Right renal pelvis (tissue), 4 donors: ENCODE results near the gene FAM53B. TPM values are rescaled to one million over a fixed set of nuclear protein-coding genes. Genes with fewer than 3 reads are reported as not detected.
"Not testable (repeated sequence)": the region's sequence is repeated elsewhere in the genome, so short reads cannot be mapped to it uniquely, and the experiment has no call there.

Experiments
- DNase-seq, 4 donors: peaks; one replicate each; pipeline ENCODE4 v3.0.0-alpha.2; 2013; ENCODE audit warnings: low read depth in 4 of 4, low spot score in 3 of 4, missing footprints in 1 of 4
- polyA plus RNA-seq, 4 donors: library from polyadenylated mRNA; unstranded; fragments of 120-200 nt; gene quantifications; one replicate each; pipeline ENCODE4 v1.2.1, GENCODE V29; 2013; ENCODE audit not compliant: insufficient read length in 4 of 4

The FAM53B gene
- polyA plus RNA-seq, 4 donors: 21.4 to 28.3 (median 28.1) TPM

GRCh38 chr10:124591123-124591495 is 153.1 kb downstream of the FAM53B start:
- no peak for DNase-seq

- DNase-seq: no peak
Observed at GRCh38 chr10:124590216-124591122, 153.7 kb downstream of the FAM53B start.

GRCh38 chr10:124589491-124590041 is 154.6 kb downstream of the FAM53B start:
- DNase-seq: no peak

DNA sequence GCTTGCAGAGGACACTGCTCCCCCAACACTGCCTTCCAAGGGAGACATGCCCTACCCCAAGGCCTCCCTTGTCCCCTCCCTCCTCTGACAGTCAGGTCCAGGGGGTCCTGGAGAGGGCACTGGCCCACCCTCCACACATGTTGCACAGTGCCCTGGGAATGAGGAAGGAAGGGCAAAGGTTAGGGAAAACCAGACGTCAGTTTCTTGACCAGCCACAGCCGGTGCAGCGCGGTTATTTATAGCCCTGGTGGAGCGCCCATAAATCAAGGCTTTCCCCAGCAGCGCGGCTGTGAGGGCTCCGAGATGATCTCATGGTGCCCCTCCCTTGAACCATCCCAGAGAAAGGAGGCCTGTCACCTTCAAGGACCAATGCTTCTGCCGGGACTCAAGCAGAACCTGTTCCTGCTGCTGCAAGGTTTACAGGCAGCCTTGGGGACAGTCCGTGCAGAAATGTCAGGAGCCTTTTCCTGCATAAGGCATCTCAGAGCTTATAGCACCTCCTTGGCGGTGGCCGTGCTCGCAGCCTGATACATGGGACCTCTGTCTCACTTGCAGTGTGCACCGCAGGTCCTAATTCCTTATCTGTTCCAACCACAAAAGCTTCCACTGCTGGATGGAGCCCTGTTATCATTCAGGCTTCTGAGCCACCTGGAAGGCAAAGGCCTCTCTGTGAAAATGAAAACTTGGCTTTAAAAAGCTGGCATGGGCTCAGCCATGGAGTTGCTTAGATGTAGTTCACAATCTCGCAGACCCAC is 155.3 kb downstream of the FAM53B start:
- peak; percentile 64 to 83 (median 80) for DNase-seq

DNA sequence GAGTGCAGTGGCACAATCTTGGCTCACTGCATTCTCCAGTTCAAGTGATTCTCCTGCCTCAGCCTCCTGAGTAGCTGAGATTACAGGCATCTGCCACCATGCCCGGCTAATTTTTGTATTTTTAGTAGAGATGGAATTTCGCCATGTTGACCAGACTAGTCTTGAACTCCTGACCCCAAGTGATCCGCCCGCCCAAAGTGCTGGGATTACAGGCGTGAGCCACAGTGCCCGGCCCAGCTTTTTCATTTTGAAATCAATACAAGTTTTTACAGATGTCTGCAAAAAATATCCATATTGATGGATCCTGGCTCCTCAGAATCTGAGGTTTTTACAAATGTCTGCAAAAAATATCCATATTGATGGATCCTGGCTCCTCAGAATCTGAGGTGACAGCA is 155.8 kb downstream of the FAM53B start:
- DNase-seq: not testable (repeated sequence)

- no peak for DNase-seq
Observed at GRCh38 chr10:124587811-124588211, 156.4 kb downstream of the FAM53B start.

DNA sequence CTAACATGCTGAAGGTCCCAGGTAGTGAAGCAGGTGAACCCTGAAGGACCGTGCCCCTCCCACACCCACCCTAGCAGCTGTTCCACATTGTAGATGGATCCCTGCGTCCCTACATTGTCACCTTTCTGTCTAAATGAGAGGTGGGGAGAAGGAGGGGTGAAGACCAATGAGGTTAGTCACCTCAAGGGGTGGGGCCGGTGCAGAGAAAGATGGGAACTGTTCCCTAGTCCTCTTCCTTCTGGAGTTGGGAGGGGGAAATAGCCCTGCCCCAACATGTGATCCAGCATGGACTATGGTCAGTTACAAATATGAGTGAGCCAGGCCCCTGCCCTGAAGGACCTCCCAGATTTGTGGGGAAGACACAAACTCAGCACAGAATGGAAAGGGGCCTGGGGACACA is 158.0 kb downstream of the FAM53B start:
- no peak for DNase-seq

GRCh38 chr10:124579011-124579399 is 165.2 kb downstream of the FAM53B start:
- no peak for DNase-seq

GRCh38 chr10:124578231-124579010 is 165.8 kb downstream of the FAM53B start:
- DNase-seq: no peak

DNA sequence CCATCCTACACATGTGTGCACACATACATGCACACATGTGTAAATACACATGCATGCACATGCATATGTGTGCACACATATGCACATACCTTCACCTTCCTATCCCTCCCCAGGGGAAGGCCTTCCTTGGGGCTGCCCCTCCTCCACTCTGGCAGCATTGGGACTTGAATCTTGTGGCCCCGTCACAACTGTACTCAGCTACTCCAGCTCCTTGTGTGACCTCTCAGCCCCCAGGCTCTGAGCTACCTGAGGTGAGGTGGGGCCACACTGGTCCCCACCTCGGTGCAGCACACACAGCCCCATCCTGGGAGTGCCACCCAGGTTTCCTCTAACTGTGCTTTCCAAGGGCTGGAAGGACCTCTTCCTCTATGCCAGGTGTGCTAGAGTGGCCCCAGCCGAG is 166.5 kb downstream of the FAM53B start:
- no peak for DNase-seq

GRCh38 chr10:124576526-124577420 is 167.4 kb downstream of the FAM53B start:
- no peak for DNase-seq

DNA sequence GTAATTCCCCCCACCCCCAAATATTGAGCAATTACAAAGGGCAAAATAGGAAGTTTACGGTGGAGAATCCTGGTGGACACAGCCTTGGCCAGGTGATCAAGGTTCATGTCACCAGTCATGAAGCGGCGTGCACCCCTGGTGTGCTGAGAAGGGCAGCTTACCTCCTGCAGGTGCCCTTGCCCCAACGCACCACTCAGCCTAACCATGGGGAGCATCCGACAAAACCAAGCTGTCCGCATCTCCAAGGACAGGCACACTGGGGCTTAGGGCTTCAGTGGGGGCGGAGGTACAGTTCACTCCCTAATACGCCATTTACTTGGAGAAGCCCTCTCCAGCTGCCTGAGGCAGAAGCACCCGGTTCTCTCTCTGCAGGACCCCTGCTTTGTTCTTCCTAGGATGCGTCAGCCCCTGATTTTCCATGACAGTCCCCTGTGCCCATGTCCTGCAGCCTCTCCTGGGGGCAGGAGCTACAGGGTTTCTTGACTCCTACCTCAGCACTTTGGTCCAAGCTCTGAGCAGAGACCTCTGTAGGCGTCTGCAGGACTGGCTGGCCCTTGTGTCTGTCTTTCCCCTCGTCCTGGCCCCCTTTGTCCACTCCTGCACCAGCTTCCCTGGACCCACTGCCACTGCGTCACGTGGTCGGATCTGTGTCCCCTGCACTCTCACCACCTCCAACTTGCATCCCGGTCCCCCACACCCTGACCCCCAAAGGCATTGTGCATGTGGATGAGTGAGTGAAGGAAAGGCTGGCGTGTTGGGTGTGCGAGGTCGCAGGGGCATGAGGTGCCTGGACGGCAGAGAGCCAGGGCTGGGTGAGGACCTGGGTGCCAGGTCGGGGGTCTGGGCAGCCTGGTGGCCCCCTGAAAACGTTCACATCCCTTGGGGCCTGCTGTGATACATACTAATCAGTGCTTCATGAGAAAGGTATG is 168.8 kb downstream of the FAM53B start:
- DNase-seq: no peak

- DNase-seq: no peak
Observed at GRCh38 chr10:124574456-124575070, 169.6 kb downstream of the FAM53B start.

- DNase-seq: no peak
Observed at GRCh38 chr10:124573726-124574455, 170.3 kb downstream of the FAM53B start.

DNA sequence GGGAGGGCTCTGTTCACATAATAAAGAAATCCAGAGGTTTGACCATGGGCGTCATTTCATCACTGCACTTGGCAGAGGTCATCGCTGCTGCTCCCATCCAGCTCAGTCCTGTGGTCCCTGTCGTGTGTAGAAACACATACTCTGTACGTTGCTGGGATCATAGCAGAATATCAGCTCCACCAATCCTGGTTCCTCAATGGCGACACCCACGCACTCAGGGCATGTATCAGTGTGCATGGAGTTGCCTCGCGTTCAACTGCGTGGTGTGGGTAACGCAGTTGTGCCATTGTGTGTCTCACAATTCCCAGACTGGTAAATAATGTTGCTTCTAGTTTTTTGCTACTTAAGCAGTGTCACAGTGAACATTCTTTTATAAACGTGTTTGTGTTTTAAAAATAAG is 171.4 kb downstream of the FAM53B start:
- DNase-seq: no peak

- DNase-seq: no peak
Observed at GRCh38 chr10:124570646-124571045, 173.5 kb downstream of the FAM53B start.

GRCh38 chr10:124569623-124570470 is 174.3 kb downstream of the FAM53B start:
- no peak for DNase-seq
